ENCODE results near the gene RNLS.

GRCh38 chr10:88346144-88346977, 236.8 kb downstream of the RNLS start:
- TF ChIP-seq POLR2A (IDR thresholded peaks at IDR 0.05): no peak
- no peak for TF ChIP-seq CTCF (IDR thresholded peaks at IDR 0.05)

All from tibial nerve (tissue), 3 donors.